ENCODE data around the gene ZNF564.

GRCh38 chr19:12567951-12568350 is 16.7 kb upstream of the ZNF564 start:
- TF ChIP-seq POLR2A (IDR thresholded peaks at IDR 0.05), result no peak
- no peak for TF ChIP-seq CTCF (IDR thresholded peaks at IDR 0.05)

Data from tibial nerve (tissue), 3 donors.